NB4 (cell line): Measurements from ENCODE around the gene COL6A3.
A peak's percentile ranks its signal among the peaks of the same experiment; 100 is the strongest.

Source experiments
- DNase-seq: peaks from one replicate; pipeline ENCODE4 v3.0.0; 2010; ENCODE audit warnings: low read depth
- H3K4me3 ChIP-seq: one replicate; pipeline ENCODE4 v1.5.1; 2011; ENCODE audit warnings: mild to moderate bottlenecking, low read depth, low read length, moderate library complexity
- MYC ChIP-seq: IDR thresholded peaks from 2 replicates; pipeline ENCODE4 v1.6.1; 2011; ENCODE audit warnings: low read depth, low read length
- POLR2A ChIP-seq: IDR thresholded peaks from 2 replicates; pipeline ENCODE4 v1.6.1; 2011; ENCODE audit warnings: mild to moderate bottlenecking; ENCODE audit not compliant: insufficient read length; ENCODE audit errors: extremely low read depth
- TF ChIP-seq, protein P1 (sequence below): IDR thresholded peaks from one replicate; pipeline ENCODE4 v1.5.1; 2012; ENCODE audit warnings: low read depth, low read length
- TF ChIP-seq, protein P2 (sequence below): IDR thresholded peaks from 2 replicates; pipeline ENCODE4 v1.6.1; 2011; ENCODE audit warnings: low read depth, low read length

Gene COL6A3

DNA sequence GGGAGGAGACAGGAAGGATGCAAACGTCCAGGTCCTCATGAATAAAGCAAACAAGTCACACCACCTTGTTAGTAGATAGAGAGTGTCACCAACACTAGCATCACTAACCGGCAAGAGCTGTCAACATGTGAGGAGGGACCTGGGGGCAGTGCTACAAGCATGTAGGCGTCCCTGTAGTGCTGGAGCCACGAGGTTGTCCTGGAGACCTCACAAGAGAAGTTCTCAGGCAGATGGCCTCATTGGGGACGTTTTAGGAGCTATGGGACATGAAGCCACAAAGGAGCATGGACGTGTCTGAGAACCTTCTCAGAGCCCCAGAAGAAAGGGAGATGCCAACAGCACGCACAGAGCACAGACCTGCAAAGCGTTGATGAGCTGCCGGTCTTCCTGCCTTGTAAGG lies 70.0 kb downstream of the COL6A3 start:
- TF ChIP-seq, protein P1, sequence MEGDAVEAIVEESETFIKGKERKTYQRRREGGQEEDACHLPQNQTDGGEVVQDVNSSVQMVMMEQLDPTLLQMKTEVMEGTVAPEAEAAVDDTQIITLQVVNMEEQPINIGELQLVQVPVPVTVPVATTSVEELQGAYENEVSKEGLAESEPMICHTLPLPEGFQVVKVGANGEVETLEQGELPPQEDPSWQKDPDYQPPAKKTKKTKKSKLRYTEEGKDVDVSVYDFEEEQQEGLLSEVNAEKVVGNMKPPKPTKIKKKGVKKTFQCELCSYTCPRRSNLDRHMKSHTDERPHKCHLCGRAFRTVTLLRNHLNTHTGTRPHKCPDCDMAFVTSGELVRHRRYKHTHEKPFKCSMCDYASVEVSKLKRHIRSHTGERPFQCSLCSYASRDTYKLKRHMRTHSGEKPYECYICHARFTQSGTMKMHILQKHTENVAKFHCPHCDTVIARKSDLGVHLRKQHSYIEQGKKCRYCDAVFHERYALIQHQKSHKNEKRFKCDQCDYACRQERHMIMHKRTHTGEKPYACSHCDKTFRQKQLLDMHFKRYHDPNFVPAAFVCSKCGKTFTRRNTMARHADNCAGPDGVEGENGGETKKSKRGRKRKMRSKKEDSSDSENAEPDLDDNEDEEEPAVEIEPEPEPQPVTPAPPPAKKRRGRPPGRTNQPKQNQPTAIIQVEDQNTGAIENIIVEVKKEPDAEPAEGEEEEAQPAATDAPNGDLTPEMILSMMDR = no peak
- DNase-seq = no peak
- H3K4me3 ChIP-seq = no peak overlapping the region

DNA sequence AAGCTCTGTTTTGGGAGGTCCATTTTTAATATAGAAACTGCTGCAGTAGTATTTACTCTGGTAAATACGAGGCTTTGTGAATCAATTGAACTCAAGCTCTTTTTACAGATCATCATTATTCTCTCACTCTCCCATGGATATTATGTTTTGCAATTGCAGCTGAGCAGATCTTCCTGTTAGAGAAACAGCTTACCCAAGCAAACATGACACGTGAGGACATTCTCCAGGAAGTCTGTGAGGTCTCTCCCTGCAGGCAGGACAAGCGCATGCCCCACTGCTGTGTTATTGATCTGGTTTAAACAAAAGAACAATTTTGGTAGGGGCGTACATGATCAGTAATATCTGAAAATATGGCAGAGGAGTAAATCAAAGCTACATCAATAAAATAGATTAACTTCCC lies 72.1 kb downstream of the COL6A3 start:
- H3K4me3 ChIP-seq = no peak overlapping the region
- peak; percentile 15 for DNase-seq

DNA sequence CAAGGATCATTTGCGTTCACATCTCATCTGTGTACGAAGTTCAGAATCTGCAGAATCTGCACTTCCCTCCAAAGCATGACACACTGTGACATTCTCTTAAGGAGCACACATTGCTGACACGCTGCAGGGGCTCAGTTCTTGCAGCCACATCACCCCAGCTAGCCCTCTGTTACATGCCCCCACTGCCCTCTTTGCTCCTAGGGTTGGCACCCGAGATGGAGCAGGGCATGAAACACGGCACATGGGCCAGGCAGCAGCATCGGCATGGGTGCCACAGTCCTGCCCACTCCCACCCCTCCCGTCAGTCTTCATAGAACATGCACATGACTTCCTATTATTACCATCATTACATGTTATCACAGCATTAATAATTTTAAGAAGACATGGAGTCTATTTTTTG lies 76.4 kb downstream of the COL6A3 start:
- DNase-seq = no peak
- TF ChIP-seq, protein P2, sequence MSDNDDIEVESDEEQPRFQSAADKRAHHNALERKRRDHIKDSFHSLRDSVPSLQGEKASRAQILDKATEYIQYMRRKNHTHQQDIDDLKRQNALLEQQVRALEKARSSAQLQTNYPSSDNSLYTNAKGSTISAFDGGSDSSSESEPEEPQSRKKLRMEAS = no peak
- TF ChIP-seq MYC (no peak), POLR2A (no peak)
- TF ChIP-seq, protein P1 = no peak
- no peak overlapping the region for H3K4me3 ChIP-seq

More for the DNA sequence above, 72.1 kb downstream of the COL6A3 start:
- TF ChIP-seq MYC (no peak), POLR2A (no peak)
- TF ChIP-seq, protein P2 = no peak
- TF ChIP-seq, protein P1 = no peak

DNA sequence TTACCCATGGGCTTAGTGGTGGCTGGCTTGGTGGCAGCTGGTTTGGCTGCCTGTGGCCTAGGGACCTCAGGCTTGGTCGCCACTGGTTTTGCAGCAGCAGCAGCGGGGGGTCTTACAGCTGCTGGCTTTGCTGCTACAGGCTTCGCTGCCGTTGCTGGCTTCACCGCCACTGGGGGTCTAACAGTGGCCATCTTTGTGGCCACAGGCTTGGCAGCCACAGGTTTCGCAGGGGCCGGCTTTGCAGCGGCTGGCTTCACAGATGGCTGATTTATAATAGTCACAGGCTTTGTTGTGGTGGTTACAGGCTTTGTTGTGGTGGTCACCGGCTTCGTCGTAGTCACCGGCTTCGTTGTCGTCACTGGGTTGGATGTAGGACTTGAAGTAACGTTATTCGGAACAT lies 77.8 kb downstream of the COL6A3 start:
- DNase-seq = no peak
- TF ChIP-seq, protein P2 = no peak
- TF ChIP-seq, protein P1 = no peak
- TF ChIP-seq POLR2A (no peak), MYC (no peak)
- no peak overlapping the region for H3K4me3 ChIP-seq

DNA sequence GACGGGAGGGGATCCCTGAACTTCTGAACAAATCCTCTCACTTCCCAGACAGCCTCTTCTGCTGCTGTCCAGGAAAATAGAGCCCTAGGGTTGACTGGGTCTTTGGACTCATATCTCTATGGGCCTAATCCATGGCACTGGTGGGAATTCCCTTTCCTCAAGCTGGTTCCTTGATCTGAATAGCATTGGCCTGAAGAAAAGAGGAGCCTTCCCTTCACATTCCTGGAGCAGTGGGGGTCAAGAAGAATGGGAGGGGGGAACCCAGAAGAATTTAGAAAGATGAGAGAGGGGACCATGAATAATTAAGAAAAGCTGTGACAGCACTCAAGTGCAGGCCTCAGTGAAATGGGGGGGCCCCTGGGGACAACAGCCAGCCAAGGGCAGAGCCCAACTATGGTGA lies 80.2 kb downstream of the COL6A3 start:
- no peak for DNase-seq
- H3K4me3 ChIP-seq = no peak overlapping the region
- TF ChIP-seq MYC = no peak
- TF ChIP-seq, protein P1 = no peak
- TF ChIP-seq, protein P2 = no peak
- no peak for TF ChIP-seq POLR2A

DNA sequence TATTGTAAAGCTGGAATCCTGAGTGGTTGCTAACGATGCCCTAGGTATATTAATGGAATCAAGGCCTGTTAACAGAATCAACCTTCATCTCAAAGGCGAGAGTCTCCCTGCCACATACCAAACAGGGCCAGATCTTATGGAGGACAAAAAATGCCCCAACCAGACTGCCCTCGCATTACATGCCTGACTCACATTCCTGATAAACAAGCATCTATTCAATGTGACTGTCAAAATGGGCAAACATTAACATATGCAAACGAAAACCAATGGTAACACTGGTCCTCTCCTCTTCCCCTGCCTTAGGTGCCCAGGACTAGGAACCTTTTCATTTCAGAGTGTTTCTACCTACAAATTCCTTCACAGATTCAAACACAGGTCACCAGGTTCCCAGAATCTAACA lies 83.4 kb downstream of the COL6A3 start:
- TF ChIP-seq, protein P1 = no peak
- TF ChIP-seq MYC (no peak), POLR2A (no peak)
- TF ChIP-seq, protein P2 = no peak
- H3K4me3 ChIP-seq = no peak overlapping the region
- no peak for DNase-seq
